HEK293 (cell line): Measurements from ENCODE around the gene TMED9.
A peak's percentile ranks its signal among the peaks of the same experiment; 100 is the strongest.

Experiments used
- CTCF ChIA-PET: fragments of 350-600 bp; formaldehyde crosslinking; extraction: SDS; loops from one replicate; lab custom pipeline; 2021; ENCODE audit warnings: antibody characterized with exemption; lab: Yijun Ruan, JAX
- POLR2A ChIA-PET: fragments of 300-600 bp; formaldehyde crosslinking; extraction: SDS; loops from one replicate; lab custom pipeline; 2020; ENCODE audit warnings: antibody characterized with exemption, inconsistent platforms; lab: Yijun Ruan, JAX
- H3K27ac ChIP-seq: fragments of 200-500 bp; sonication (Bioruptor generic); 2 replicates; pipeline ENCODE4 v1.5.1; 2014; ENCODE audit warnings: low read depth, low read length, control low read depth, inconsistent platforms; ENCODE audit errors: extremely low read depth
- H3K36me3 ChIP-seq, 2 experiments: fragments of 200-500 bp in 1 of 2; sonication (Bioruptor generic) in 1 of 2; 1 replicate in 1 of 2; 2 replicates in 1 of 2; pipeline ENCODE4 v1.5.1; 2014 to 2017; ENCODE audit warnings: inconsistent platforms in 2 of 2, low read length in 2 of 2; ENCODE audit not compliant: control insufficient read depth in 2 of 2, insufficient read depth in 1 of 2
- H3K4me1 ChIP-seq: fragments of 200-500 bp; sonication (Bioruptor generic); 2 replicates; pipeline ENCODE4 v1.5.1; 2014; ENCODE audit warnings: mild to moderate bottlenecking, low read length, inconsistent platforms; ENCODE audit not compliant: control insufficient read depth, insufficient read depth
- H3K4me3 ChIP-seq: 2 replicates; pipeline ENCODE4 v1.5.1; 2011; ENCODE audit warnings: low read depth, mild to moderate bottlenecking, control low read depth, low read length, moderate library complexity
- H3K9me3 ChIP-seq: fragments of 200-500 bp; sonication (Bioruptor generic); 2 replicates; pipeline ENCODE4 v1.5.1; 2014; ENCODE audit warnings: low read depth, low read length, inconsistent platforms; ENCODE audit not compliant: control insufficient read depth, insufficient read depth
- BCL11B ChIP-seq: fragments of 450-650 bp; formaldehyde crosslinking; IDR thresholded peaks from 2 replicates; pipeline ENCODE4 v1.5.1; 2016; ENCODE audit warnings: low read depth, missing biosample characterization, missing genetic modification characterization
- GFI1B ChIP-seq: fragments of 450-650 bp; formaldehyde crosslinking; IDR thresholded peaks from 2 replicates; pipeline ENCODE4 v1.5.1; 2016; ENCODE audit warnings: missing biosample characterization, missing genetic modification characterization
- GLIS1 ChIP-seq: fragments of 450-650 bp; formaldehyde crosslinking; IDR thresholded peaks from 2 replicates; pipeline ENCODE4 v1.5.1; 2016; ENCODE audit warnings: missing biosample characterization, missing genetic modification characterization
- HOXC10 ChIP-seq: sonication (generic); formaldehyde crosslinking; IDR thresholded peaks from 2 replicates; pipeline ENCODE4 v1.8.1; 2023; ENCODE audit warnings: mild to moderate bottlenecking, missing genetic modification reagents
- HOXD13 ChIP-seq: sonication (generic); formaldehyde crosslinking; IDR thresholded peaks from 2 replicates; pipeline ENCODE4 v1.8.0; 2022; ENCODE audit warnings: missing genetic modification reagents, borderline replicate concordance
- REPIN1 ChIP-seq: fragments of 450-650 bp; formaldehyde crosslinking; IDR thresholded peaks from 2 replicates; pipeline ENCODE4 v1.5.1; 2017; ENCODE audit warnings: missing biosample characterization, missing genetic modification characterization, low read depth
- SALL2 ChIP-seq: fragments of 450-650 bp; formaldehyde crosslinking; IDR thresholded peaks from 2 replicates; pipeline ENCODE4 v1.5.0; 2017; ENCODE audit warnings: missing biosample characterization, mild to moderate bottlenecking, missing genetic modification characterization, borderline replicate concordance
- ZEB2 ChIP-seq: fragments of 450-650 bp; formaldehyde crosslinking; IDR thresholded peaks from 2 replicates; pipeline ENCODE4 v1.5.1; 2016; ENCODE audit warnings: missing biosample characterization, missing genetic modification characterization
- ZFP37 ChIP-seq: fragments of 450-650 bp; formaldehyde crosslinking; IDR thresholded peaks from 2 replicates; pipeline ENCODE4 v1.5.1; 2016; ENCODE audit warnings: missing biosample characterization, missing genetic modification characterization
- ZNF202 ChIP-seq: fragments of 450-650 bp; formaldehyde crosslinking; IDR thresholded peaks from 2 replicates; pipeline ENCODE4 v1.5.1; 2016; ENCODE audit warnings: missing biosample characterization, missing genetic modification characterization, borderline replicate concordance
- ZNF248 ChIP-seq: fragments of 450-650 bp; formaldehyde crosslinking; IDR thresholded peaks from 2 replicates; pipeline ENCODE4 v1.5.1; 2017; ENCODE audit warnings: missing biosample characterization, missing genetic modification characterization
- ZNF350 ChIP-seq: fragments of 450-650 bp; formaldehyde crosslinking; IDR thresholded peaks from 2 replicates; pipeline ENCODE4 v1.5.0; 2017; ENCODE audit warnings: missing biosample characterization, mild to moderate bottlenecking, missing genetic modification characterization
- ZNF354C ChIP-seq: fragments of 450-650 bp; formaldehyde crosslinking; IDR thresholded peaks from 2 replicates; pipeline ENCODE4 v1.5.1; 2016; ENCODE audit warnings: missing biosample characterization, missing genetic modification characterization, low read depth, borderline replicate concordance
- ZNF394 ChIP-seq: fragments of 450-650 bp; formaldehyde crosslinking; IDR thresholded peaks from 2 replicates; pipeline ENCODE4 v1.5.1; 2016; ENCODE audit warnings: missing biosample characterization, missing genetic modification characterization, mild to moderate bottlenecking, moderate library complexity, borderline replicate concordance
- ZNF433 ChIP-seq: fragments of 450-650 bp; formaldehyde crosslinking; IDR thresholded peaks from 2 replicates; pipeline ENCODE4 v1.5.1; 2016; ENCODE audit warnings: missing biosample characterization, missing genetic modification characterization, low read depth
- ZNF555 ChIP-seq: fragments of 450-650 bp; formaldehyde crosslinking; conservative IDR thresholded peaks from 2 replicates; pipeline ENCODE4 v1.5.1; 2017; ENCODE audit warnings: missing biosample characterization, mild to moderate bottlenecking, missing genetic modification characterization, inconsistent platforms
- ZNF621 ChIP-seq: fragments of 450-650 bp; formaldehyde crosslinking; IDR thresholded peaks from 2 replicates; pipeline ENCODE4 v1.5.1; 2017; ENCODE audit warnings: missing biosample characterization, missing genetic modification characterization
- ZNF777 ChIP-seq: fragments of 450-650 bp; formaldehyde crosslinking; IDR thresholded peaks from 2 replicates; pipeline ENCODE4 v1.5.1; 2017; ENCODE audit warnings: missing biosample characterization, missing genetic modification characterization, borderline replicate concordance
- ZNF785 ChIP-seq: fragments of 450-650 bp; formaldehyde crosslinking; IDR thresholded peaks from 2 replicates; pipeline ENCODE4 v1.5.1; 2016; ENCODE audit warnings: missing biosample characterization, missing genetic modification characterization
- ZNF843 ChIP-seq: fragments of 450-650 bp; formaldehyde crosslinking; IDR thresholded peaks from 2 replicates; pipeline ENCODE4 v1.5.1; 2016; ENCODE audit warnings: missing biosample characterization, missing genetic modification characterization
- ZXDB ChIP-seq: fragments of 450-650 bp; formaldehyde crosslinking; IDR thresholded peaks from 2 replicates; pipeline ENCODE4 v1.5.1; 2016; ENCODE audit warnings: missing biosample characterization, missing genetic modification characterization
- TF ChIP-seq, protein P1 (sequence below): fragments of 450-650 bp; formaldehyde crosslinking; IDR thresholded peaks from 2 replicates; pipeline ENCODE4 v1.5.1; 2016; ENCODE audit warnings: missing biosample characterization, missing genetic modification characterization
- TF ChIP-seq, protein P2 (sequence below): fragments of 450-650 bp; formaldehyde crosslinking; IDR thresholded peaks from 2 replicates; pipeline ENCODE4 v1.5.1; 2016; ENCODE audit warnings: missing biosample characterization, missing genetic modification characterization
- TF ChIP-seq, protein P3 (sequence below): fragments of 450-650 bp; formaldehyde crosslinking; IDR thresholded peaks from 2 replicates; pipeline ENCODE4 v1.5.1; 2017; ENCODE audit warnings: missing biosample characterization, missing genetic modification characterization
- TF ChIP-seq, protein P4 (sequence below): fragments of 450-650 bp; formaldehyde crosslinking; IDR thresholded peaks from 2 replicates; pipeline ENCODE4 v1.5.1; 2016; ENCODE audit warnings: missing biosample characterization, missing genetic modification characterization

The TMED9 gene

DNA sequence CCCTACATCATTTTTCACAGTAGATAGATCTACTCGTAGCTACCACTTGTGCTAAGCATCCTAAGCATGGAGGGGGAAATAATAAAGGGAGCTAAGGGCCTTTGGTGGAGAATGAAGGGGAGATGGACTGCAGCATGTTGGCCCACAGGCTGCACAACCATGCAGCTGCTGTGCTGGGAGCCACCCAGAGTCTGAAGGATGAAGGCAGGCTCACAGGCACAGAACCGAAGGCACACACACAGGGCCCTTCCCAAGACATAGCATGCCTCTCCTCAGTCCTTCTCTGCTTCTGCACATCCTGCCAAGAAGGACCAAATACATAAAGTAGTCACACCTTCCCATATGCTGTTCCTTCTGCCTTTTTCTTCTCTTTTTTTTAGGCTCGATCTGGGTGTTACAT, 44.3 kb upstream of the TMED9 start:
- H3K27ac ChIP-seq, result no peak overlapping the region

DNA sequence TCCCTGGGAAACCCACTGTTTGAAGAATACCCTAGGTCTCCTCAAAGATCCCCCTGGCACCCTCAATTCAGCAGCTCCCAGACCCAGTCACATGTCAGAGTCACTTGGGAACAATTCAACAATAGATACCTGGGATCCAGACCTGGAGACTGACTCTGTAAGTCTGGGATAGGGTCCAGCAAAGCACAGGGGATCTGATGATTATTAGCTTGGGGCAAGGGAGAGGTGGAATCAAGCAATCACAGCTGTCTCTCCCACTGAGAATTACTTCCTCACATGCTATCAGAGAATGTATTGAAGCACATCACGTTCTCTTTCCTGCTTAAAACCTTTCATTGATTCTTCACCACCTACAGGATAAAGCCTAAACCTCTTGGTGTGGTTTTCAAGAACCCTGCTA, 43.5 kb upstream of the TMED9 start:
- Histone ChIP-seq H3K27ac (no peak overlapping the region), H3K4me3 (no peak overlapping the region), H3K36me3 (peaks cover 4 to 49% of the 10 kb centered on the region in 2 experiments; a peak in 1 of 3 replicates)
- CTCF ChIA-PET, result interaction anchor here (1.1 to 1.4 kb wide), 2 partner anchors 13 to 34 kb away, joined by 3 read pairs; no protein-coding TSS in a partner anchor
- TF ChIP-seq GLIS1 (tag by site-specific recombination), result peak; percentile 53
- TF ChIP-seq HOXC10, result no peak
- TF ChIP-seq, all 188 proteins: peak for 1
- Histone ChIP-seq H3K4me1 (peaks cover 3% of the 10 kb centered on the region; the same call in 1 of the 2 replicates), H3K9me3 (no peaks in the 10 kb centered on the region)
- POLR2A ChIA-PET, result interaction anchor here (0.5 to 1.4 kb wide), 2 partner anchors 31 to 122 kb away, joined by 3 to 8 read pairs; partner anchors contain the start of gene DDX41

More for the DNA sequence above, 44.3 kb upstream of the TMED9 start:
- Histone ChIP-seq H3K36me3 (peaks cover 4 to 48% of the 10 kb centered on the region in 2 experiments; a peak in 1 of 3 replicates), H3K4me3 (no peak overlapping the region), H3K9me3 (no peaks in the 10 kb centered on the region), H3K4me1 (peaks cover 3% of the 10 kb centered on the region; the same call in 1 of the 2 replicates)
- POLR2A ChIA-PET, result no interaction called here
- CTCF ChIA-PET, result interaction anchor here (1.1 to 1.4 kb wide), 2 partner anchors 13 to 33 kb away, joined by 3 read pairs; no protein-coding TSS in a partner anchor
- TF ChIP-seq BCL11B (tag by site-specific recombination) (no peak), HOXD13 (CRISPR knock-in tag) (no peak), ZXDB (tag by site-specific recombination) (no peak), GFI1B (tag by site-specific recombination) (no peak), ZNF555 (tag by site-specific recombination) (no peak), SALL2 (tag by site-specific recombination) (no peak), ZNF248 (tag by site-specific recombination) (no peak)
- TF ChIP-seq, protein P1, sequence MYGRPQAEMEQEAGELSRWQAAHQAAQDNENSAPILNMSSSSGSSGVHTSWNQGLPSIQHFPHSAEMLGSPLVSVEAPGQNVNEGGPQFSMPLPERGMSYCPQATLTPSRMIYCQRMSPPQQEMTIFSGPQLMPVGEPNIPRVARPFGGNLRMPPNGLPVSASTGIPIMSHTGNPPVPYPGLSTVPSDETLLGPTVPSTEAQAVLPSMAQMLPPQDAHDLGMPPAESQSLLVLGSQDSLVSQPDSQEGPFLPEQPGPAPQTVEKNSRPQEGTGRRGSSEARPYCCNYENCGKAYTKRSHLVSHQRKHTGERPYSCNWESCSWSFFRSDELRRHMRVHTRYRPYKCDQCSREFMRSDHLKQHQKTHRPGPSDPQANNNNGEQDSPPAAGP (tag by site-specific recombination), result no peak

DNA sequence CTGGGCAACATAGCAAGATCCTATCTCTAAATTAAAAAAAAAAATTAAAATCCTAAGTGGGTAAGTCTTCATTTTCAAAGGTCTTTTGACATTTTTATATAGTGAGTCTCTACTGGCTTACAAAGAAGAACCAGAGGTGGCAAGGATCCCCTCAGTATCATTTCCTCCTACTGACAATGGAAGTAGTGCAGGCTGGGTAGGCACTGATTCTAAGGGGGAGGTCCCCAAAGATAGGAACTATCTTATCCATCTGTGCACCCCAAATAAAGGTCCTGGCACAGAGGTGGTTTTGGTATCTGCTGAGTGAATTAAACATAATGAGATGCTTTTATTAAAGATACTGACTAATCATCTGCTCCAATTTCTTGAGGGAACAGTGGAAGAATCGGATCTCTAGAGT, 41.9 kb upstream of the TMED9 start:
- H3K27ac ChIP-seq, result no peak overlapping the region
- peaks cover 4 to 44% of the 10 kb centered on the region in 2 experiments; a peak in 1 of 3 replicates for H3K36me3 ChIP-seq
- peaks cover 3% of the 10 kb centered on the region; the same call in 1 of the 2 replicates for H3K4me1 ChIP-seq
- H3K9me3 ChIP-seq, result no peaks in the 10 kb centered on the region
- H3K4me3 ChIP-seq, result no peak overlapping the region
- ChIA-PET POLR2A (no interaction called here), CTCF (interaction anchor here (0.6 kb wide), 1 partner anchor 789 kb away, joined by 3 read pairs; no protein-coding TSS in a partner anchor)
- TF ChIP-seq, protein P2, sequence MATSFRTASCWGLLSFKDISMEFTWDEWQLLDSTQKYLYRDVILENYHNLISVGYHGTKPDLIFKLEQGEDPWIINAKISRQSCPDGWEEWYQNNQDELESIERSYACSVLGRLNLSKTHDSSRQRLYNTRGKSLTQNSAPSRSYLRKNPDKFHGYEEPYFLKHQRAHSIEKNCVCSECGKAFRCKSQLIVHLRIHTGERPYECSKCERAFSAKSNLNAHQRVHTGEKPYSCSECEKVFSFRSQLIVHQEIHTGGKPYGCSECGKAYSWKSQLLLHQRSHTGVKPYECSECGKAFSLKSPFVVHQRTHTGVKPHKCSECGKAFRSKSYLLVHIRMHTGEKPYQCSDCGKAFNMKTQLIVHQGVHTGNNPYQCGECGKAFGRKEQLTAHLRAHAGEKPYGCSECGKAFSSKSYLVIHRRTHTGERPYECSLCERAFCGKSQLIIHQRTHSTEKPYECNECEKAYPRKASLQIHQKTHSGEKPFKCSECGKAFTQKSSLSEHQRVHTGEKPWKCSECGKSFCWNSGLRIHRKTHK (tag by site-specific recombination), result no peak
- TF ChIP-seq ZNF621 (tag by site-specific recombination) (no peak), ZNF777 (no peak), ZNF433 (no peak), ZNF202 (tag by site-specific recombination) (no peak), ZFP37 (tag by site-specific recombination) (no peak), ZNF350 (tag by site-specific recombination) (no peak), ZNF354C (tag by site-specific recombination) (no peak), ZNF843 (no peak), REPIN1 (tag by site-specific recombination) (no peak), ZNF394 (no peak), ZEB2 (tag by site-specific recombination) (no peak), ZNF785 (no peak)
- TF ChIP-seq, protein P3, sequence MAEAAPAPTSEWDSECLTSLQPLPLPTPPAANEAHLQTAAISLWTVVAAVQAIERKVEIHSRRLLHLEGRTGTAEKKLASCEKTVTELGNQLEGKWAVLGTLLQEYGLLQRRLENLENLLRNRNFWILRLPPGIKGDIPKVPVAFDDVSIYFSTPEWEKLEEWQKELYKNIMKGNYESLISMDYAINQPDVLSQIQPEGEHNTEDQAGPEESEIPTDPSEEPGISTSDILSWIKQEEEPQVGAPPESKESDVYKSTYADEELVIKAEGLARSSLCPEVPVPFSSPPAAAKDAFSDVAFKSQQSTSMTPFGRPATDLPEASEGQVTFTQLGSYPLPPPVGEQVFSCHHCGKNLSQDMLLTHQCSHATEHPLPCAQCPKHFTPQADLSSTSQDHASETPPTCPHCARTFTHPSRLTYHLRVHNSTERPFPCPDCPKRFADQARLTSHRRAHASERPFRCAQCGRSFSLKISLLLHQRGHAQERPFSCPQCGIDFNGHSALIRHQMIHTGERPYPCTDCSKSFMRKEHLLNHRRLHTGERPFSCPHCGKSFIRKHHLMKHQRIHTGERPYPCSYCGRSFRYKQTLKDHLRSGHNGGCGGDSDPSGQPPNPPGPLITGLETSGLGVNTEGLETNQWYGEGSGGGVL (tag by site-specific recombination), result no peak
- TF ChIP-seq, protein P4, sequence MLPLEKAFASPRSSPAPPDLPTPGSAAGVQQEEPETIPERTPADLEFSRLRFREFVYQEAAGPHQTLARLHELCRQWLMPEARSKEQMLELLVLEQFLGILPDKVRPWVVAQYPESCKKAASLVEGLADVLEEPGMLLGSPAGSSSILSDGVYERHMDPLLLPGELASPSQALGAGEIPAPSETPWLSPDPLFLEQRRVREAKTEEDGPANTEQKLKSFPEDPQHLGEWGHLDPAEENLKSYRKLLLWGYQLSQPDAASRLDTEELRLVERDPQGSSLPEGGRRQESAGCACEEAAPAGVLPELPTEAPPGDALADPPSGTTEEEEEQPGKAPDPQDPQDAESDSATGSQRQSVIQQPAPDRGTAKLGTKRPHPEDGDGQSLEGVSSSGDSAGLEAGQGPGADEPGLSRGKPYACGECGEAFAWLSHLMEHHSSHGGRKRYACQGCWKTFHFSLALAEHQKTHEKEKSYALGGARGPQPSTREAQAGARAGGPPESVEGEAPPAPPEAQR (tag by site-specific recombination), result no peak
